Activated effector memory CD4-positive, alpha-beta T cell treated with anti-CD3 and anti-CD28 coated beads, Interleukin-2, amount 50 U/mL, for 16 hours (primary cell): Measurements from ENCODE around the gene XRCC1.
A peak's percentile ranks its signal among the peaks of the same experiment; 100 is the strongest.
"Not testable (repeated sequence)": the region's sequence is repeated elsewhere in the genome, so short reads cannot be mapped to it uniquely, and the experiment has no call there.

Experiments used
- DNase-seq: peaks from one replicate; pipeline ENCODE4 v3.0.0-alpha.2; 2020

XRCC1 gene

DNA sequence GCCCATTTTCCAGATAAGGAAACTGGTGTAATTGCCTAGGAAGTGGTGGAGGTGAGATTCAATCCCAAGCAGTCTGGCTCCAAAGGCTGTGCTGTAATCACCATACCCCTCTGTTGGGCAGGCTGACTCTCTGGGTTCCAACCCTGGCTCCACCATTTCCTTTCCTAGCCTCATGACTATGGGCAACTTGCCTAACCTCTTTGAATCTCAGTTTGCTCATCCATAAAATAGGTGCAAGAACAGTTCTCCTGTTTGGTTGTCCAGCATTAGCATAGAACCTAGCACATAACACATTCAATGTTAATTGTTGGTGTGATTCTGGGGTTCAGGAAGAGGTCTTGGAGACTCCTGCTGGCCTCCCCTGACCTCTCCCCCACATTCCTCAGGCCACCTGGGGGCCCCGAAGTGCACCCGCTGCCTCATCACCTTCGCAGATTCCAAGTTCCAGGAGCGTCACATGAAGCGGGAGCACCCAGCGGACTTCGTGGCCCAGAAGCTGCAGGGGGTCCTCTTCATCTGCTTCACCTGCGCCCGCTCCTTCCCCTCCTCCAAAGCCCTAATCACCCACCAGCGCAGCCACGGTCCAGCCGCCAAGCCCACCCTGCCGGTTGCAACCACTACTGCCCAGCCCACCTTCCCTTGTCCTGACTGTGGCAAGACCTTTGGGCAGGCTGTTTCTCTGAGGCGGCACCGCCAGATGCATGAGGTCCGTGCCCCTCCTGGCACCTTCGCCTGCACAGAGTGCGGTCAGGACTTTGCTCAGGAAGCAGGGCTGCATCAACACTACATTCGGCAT lies 23.3 kb upstream of the XRCC1 start:
- no peak for DNase-seq

DNA sequence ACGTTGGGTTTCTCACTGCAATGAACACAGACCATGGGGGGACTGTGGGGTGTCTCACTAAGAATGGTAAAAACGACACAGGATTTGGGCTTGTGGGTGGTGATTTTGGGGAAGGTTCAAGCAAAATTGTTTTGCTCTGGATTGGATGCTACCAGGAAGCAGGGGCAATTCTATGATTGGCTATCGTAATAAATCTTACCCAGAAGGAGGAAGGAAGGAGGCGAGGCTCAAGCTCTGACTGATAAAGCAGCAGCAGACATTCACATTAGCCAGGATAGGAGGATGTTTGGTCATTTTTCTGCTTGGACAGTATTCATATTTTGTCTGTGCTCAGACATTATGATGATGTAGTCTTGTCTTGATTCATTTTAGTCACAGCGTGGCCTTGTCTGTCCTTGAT lies 22.5 kb upstream of the XRCC1 start:
- DNase-seq, result no peak

DNA sequence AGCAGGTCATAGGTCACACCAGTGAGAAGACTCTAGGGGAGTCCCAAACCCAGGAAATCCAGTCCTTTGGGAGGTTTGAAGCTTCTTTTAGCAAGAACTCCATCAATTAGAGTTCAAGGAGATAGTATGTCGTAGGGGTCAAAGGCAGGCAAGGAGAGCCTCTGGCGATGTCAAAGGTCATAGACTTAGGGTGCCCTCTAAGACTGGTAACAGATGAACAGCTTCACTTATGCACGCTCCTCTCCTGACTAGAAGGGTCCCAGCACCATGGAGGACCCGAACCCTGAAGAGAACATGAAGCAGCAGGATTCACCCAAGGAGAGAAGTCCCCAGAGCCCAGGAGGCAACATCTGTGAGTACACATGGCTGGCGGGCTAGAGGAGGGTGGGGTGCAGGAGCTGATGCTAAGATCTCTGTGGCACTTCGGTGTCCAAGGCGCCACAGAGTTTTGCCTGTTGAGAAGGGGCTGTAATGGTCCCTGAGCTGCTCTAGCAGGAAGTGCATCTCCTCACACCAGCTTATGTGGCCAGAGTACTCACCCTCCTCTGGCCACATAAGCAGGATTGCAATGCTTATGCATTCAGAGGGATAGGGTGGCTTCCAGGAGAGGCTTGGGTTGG lies 21.6 kb upstream of the XRCC1 start:
- no peak for DNase-seq

DNA sequence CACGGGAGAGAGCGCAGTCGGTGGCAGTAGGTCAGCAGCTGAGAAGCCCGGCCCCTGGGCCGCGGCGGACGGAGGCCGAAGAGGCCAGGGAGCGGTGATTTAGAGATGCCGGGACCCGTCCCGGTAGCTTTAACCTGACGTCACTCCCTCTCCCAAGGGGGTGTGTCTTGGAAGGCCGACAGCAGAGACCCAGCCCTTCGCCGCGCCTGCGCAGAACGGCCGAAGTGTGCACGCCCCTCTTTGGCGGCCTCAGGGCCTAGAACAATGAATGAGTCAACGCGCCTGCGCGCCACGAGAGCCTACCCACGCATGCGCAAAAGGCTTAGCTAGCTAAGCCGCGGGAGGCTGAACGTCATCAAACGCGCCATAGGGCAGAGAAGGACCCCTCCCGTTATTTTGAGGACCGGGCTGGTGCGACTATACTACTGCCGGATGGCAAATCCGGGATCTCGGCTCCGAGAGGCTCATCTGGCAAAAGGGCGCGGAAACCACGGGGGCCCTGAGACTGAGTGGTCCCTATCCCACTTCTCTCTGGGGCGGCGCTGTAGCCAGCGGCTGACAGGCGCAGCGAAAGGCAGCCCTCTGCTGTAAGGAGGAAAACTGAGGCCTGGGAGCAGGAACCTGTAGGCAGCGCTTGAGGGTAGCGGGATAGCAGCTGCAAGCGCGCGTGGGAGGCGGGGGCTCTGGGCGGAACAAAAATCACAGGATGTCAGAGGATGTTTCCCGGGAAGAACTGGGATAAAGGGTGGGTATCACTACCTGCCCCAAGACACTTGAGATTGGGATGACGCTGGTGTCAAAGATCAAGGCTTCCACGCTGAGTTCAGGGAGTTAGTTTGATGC lies 20.9 kb upstream of the XRCC1 start, which contains the start of the genes IRGQ and ZNF576:
TSS of gene IRGQ (minus strand) at position 136 of the 843 bp plus-strand sequence. CDS start 796 bp downstream, outside the sequence.
TSS of gene ZNF576 (plus strand) at position 597 of the 843 bp plus-strand sequence. CDS start 514 bp downstream, outside the sequence.
- DNase-seq, result peak; percentile 100

DNA sequence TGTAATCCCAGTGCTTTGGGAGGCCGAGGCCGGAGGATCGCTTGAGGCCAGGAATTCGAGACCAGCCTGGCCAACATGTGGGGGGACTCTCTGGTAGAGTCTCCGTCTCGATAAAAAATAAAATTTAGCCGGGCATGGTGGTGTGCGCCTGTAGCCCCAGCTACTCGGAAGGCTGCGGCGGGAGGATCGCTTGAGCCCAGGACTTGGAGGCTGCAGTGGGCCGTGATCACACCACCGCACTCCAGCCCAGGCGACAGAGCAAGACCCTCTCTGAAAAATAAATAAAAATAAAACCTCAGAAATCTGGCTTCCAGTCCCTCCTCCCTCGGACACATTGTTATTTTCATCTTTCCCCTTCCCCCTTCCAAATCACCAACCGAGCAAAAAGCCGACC lies 20.3 kb upstream of the XRCC1 start:
- peak; percentile 72 for DNase-seq

DNA sequence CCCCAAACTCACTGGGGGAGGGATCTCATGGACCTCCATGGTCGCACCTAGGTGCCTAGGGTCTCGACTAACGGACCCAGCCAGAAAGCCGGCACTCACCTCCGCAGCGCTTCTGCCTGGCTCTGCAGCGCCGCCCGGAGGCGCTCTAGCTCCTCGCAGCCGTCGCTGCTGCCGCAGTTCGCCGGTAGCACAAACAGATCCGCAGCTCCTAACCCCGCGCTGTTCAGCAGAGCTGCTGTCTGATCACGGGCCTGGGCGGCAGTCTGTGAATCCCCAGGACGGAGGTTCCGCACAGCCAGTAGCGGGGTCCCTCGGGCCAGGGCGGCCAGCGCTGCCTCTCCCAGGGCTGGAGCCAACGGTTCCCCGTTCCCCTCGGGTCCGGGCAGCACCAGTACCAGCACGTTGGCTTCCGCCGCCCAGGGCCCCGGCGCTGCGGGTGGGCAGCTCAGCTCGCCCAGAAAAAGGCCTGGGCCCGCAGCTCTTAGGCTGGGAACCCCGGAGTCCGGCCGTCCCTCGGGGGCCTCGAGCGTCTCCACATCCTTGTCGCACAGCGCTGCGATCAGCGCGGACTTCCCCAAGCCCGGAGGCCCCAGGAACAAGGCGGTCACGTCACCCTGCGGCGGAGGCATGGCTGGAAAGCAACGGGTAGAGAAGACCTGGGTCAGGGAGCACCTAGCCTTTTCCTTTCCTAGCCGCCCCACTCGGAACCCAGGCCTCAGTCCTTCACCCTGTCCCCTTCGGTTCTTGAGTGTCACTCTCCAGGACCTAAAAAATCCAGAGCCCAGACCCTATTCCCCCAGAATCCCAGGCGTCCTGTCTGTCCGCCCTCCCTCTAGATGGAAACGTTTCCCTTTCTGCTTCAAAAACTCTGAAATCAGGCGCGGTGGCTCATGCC lies 19.6 kb upstream of the XRCC1 start:
- peak; percentile 89 for DNase-seq

DNA sequence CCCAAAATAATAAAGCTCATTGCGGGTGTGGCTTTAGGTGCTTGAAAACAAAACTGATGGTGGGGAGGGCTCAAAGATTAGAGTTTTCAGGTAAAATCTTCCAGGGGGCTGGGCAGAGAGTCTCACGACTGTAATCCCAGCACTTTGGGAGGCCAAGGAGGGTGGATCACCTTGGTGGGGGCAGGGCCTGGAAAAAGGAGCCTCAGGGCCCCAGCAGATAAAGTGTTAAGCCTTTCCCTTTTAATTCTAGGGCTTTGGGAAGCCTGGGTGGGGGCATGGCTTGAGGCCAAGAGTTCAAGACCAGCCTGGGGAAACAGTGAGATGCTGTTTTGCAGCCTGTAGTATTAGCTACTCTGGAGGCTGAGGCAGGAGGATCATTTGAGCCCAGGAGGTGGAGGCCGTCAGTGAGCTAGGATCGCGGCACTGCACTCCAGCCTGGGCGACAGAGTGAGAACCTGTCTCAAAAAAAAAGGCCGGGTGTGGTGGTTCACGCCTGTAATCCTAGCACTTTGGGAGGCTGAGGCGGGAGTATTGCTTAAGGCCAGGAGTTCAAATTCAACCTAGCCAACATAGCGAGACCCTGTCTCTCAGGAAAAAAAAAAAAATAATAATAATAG lies 18.9 kb upstream of the XRCC1 start:
- no peak for DNase-seq

DNA sequence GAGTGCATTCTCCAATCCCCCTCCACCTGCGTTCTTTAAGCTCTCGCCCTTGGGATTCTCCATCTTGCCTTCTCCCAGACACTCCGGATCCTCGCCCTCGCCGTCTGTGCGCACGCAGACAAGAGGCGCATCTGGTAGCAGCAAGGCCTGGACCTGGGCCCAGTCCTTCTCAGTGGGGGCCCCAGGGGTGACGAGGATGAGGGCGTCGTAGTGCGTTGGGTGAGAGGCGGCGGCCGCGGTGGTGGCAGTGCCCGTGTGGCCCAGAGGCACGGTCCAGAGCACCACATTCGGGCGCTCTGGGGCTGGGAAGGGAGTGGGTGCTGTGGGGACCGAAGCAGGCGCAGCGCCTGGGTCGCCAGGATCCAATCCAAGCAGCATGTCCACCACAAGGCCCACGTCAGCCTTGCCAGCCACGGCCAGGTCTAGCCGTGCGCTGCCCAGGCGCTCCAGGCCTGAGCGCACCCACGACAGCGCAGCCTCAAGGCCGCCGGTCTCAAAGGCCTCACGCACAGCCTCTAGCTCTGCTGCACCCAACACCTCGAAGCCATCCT lies 17.5 kb upstream of the XRCC1 start:
- no peak for DNase-seq

DNA sequence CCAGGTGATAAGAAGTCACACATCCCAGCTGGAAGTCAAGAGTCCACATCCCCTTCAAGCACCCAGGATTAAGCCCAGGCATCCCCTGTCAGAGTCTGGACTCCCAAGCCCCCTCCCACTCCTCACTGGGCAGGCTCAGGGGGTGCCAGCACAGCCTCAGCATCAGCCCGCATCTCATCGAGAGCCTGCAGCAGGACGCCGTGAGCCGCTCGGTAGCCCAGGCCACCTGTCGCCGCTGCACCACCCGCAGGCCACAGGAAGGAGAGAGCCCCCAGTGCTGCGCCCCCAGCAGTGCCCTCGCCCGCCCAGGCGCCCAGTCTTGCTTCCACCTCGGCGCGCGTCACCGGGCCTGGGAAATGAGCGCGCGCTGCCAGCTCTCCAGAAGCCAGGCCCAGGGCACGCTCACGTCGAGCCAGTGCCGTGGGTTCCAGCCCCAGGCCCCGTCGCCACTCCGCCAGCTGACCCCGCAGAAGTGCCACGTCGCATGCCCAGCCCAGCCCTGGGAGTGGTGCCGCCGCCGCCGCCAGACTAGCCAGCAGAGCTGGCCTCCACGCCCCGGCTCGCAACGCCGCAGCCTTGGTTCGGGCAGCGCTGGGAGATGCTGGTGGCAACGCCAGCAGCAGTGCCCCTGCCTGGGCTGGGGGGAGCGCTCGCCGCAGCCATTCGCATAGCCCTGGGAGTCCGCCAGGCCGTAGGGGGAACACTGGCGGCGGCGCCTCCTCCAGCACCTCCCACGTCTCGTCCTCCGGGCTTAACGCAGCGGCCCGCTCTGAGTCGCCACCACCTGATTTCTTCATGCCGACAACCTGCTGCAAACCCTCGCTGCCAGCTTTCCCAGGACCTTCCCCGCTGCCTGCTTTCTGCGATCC lies 16.8 kb upstream of the XRCC1 start:
- DNase-seq, result no peak

DNA sequence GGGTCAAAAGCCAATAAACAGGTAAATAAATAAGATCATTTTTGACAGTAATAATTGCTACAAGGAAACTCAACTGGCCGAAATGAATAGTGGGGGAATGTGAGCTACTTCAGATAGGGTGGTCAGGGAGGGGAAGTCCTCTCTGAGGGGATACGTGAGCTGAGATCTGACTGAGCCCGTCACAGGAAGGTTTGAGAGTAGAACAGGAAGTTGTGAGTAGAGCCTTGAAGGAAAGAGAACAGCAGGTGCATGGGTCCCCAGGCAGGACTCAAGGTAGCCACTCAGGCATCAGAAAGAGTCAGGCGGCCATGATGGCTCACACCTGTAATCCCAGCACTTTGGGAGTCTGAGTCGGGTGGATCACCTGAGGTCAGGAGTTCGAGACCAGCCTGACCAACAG lies 14.4 kb upstream of the XRCC1 start:
- DNase-seq, result no peak

DNA sequence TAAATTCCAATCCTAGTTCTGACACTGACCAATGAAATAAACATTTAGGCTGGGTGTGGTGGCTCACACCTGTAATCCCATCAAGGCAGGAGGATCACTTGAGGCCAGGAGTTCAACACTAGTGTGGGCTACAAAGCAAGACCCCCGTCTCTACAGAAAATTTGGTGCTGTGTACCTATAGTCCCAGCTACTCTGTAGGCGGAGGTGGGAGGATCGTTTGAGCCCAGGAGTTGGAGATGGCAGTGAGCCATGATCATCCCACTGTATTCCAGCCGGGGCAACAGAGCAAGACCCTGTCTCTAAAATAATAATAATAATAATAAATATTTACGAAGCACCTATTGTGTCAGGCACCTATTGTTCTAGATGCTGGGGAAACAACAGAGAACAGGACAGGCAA lies 13.9 kb upstream of the XRCC1 start:
- DNase-seq, result no peak

DNA sequence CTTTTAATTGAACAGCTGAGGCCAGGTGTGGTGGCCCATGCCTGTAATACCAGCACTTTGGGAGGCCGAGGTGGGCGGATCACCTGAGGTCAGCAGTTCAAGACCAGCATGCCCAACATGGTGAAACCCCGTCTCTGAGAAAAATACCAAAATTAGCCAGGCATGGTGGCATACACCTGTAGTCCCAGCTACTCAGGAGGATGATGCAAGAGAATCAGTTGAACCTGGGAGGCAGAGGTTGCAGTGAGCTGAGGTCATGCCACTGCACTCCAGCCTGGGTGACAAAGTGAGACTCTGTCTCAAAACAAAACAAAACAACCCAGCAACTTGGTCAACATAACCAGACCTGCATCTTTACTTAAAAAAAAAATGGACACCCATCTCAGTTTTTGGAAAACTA lies 11.7 kb upstream of the XRCC1 start:
- not testable (repeated sequence) for DNase-seq

DNA sequence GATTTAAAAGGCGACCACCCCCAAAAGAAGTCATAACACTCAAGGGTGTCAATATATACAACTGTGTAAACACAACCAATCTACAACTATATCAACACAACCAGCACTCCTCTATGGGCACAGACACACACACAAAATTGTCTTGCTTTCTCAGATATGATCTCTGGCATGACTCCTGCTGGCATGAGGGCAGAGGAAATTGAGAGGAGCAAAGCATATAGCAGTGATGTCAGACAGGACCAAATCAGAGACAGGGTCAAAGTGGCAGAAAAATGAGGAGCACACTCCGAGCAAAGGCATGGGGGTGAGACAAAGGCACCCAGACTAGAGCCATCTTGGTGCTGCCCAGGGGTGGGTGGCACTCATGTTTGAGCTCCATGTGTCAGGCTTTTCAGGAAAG lies 11.0 kb upstream of the XRCC1 start:
- DNase-seq, result no peak

DNA sequence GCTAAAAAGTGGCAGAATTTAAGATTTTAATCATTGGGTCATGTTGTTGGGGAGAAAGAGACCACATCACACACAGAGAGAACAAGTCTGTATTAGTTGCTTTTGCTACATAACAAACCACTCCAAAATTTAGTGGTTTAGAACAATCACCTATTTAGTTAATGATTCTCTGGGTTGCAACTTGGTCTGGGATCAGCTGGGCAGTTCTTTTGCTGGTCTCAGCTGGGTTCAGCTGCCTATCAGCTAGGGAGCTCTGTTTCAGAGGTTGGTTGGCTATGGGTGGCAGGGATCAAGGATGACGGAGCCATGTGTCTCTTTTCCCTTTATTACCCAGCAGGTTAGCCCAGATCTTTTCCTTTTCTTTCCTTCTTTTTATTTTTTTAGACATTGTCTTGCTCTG lies 9.2 kb upstream of the XRCC1 start:
- DNase-seq, result no peak

DNA sequence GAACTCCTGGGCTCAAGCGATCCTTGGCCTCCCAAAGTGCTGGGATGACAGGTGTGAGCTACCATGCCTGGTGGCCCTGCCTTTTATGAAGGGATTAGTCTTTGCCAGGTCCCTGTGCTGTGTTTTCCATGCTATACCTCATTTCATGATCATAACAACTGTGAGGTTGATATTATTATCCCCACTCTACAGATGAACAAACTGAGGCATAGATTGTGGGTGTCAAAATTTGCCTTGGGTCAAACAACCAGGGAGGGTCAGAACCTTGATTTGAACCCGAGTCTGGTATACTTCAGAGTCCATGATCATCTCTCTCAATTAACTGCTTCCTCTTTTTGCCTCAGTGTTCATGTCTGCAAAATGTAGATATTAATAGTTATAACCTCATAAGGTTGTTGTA lies 7.2 kb upstream of the XRCC1 start:
- no peak for DNase-seq

DNA sequence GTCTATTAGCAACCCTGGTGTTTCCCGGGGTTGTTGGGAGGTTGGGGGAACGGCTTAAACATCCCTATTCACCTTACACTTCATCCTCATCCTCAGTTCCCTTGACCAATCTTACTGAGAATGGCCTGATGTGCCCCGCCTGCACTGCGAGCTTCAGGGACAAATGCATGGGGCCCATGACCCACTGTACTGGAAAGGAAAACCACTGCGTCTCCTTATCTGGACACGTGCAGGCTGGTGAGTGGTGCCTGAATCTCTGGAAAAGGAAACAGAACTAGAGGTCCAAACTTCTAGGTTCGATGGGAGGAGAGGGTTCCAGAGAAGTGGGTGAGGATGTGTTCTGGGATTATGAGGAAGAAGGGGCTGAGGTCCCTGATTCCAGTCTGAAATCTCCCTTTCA lies 6.1 kb upstream of the XRCC1 start:
- no peak for DNase-seq

DNA sequence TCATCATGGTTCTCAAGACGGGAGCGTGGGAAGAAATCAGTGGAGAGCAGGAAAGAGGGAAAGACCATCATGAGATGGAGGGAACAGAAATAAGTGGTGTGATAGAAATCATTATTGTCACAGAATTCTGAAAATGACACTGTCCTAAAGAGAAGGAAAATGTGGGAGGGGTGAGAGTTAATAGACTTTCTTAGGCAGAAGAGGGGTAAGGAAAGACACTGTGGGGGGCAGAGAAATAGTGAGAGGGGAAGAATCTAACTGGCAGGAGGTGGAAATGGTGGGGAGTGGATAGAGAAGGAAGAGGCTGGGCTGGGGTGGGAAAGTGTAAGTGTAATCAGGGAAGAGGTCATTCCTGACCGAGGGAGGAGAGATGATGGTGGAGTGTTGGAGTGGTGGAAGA lies 3.5 kb upstream of the XRCC1 start:
- no peak for DNase-seq

DNA sequence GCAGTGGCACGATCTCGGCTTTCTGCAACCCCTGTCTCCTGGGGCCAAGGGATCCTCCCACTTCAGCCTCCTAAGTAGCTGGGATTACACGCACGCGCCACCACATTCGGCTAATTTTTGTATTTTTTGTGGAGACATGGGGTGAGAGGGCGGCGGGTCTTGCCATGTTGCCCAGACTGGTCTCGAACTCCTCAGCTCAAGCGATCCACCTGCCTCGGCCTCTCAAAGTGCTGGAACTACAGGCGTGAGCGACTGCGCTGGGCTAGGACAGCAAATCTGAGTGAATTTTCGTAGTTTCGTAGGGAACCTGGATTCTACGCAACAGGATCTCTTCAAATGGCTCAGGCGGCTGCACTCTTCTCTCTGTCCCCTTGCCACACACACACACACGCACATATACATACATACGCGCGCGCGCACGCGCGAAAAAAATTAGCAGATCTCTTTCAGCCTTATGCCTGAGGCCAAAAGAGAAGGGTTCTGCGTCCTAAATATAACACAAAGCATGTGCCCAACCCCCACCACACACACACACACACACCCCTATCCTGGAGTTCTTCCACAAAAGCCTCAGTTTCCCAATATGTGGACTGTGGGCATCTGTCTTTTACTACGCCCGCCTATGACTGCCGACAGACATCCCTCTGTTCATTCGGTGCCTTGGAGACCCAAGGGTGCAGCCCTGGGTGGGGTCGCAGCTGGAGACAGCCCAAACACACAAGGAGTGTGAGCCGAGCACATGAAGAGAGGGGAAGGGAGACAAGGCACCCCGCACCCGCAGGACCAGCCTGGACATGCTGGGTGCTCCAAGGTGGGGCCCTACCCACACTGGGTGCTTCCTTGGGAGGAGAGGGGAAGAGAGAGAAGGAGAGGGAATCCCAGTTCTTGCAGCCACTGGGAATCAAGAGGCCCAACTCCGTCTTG lies 890 bp upstream of the XRCC1 start:
- DNase-seq, result no peak

DNA sequence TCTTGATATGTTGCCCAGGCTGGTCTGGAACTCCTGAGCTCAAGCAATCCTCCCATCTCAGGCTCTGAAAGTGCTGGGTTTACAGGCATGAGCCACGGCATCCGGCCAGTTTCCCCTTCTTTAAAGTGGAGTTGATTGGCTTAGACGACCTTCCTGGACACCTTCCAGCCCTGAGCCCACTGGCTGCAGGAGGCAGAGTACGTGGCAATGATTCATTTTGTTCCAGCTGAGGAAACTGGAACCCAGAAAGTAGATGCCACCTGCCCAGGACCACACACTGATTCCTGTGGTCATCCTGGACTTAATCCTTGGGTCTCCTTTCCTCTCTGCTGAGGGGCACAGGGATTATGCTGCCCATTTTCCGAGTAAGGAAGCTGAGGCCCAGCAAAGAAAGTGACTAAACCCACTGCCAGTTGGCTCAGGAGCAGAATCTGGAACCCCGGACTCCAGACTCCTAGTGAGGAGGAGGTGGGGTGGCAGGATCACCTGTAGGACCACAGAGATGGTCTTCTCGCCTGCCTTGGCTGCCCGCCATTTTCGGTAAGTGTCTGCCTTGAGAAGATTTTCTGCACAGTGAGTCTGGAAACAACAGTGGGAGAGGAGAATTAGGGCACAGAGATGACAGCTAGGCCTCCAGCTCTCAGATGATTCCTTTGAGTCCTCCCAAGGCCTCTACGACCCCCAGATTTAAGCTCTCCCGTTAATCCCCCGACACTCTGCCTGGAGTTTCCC lies 737 bp downstream of the XRCC1 start:
- no peak for DNase-seq
